ENCODE measurements around the gene CIAO3.

- TF ChIP-seq, protein P1, sequence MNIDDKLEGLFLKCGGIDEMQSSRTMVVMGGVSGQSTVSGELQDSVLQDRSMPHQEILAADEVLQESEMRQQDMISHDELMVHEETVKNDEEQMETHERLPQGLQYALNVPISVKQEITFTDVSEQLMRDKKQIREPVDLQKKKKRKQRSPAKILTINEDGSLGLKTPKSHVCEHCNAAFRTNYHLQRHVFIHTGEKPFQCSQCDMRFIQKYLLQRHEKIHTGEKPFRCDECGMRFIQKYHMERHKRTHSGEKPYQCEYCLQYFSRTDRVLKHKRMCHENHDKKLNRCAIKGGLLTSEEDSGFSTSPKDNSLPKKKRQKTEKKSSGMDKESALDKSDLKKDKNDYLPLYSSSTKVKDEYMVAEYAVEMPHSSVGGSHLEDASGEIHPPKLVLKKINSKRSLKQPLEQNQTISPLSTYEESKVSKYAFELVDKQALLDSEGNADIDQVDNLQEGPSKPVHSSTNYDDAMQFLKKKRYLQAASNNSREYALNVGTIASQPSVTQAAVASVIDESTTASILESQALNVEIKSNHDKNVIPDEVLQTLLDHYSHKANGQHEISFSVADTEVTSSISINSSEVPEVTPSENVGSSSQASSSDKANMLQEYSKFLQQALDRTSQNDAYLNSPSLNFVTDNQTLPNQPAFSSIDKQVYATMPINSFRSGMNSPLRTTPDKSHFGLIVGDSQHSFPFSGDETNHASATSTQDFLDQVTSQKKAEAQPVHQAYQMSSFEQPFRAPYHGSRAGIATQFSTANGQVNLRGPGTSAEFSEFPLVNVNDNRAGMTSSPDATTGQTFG (tag by site-specific recombination; IDR thresholded peaks at IDR 0.05; ENCODE audit: borderline replicate concordance), result no peak
- TF ChIP-seq ZNF501 (tag by site-specific recombination; IDR thresholded peaks at IDR 0.05), result no peak
- no peak for TF ChIP-seq ZNF747 (tag by site-specific recombination; IDR thresholded peaks at IDR 0.05)
- no peak for TF ChIP-seq ZBTB6 (tag by site-specific recombination; IDR thresholded peaks at IDR 0.05)
- TF ChIP-seq, protein P2, sequence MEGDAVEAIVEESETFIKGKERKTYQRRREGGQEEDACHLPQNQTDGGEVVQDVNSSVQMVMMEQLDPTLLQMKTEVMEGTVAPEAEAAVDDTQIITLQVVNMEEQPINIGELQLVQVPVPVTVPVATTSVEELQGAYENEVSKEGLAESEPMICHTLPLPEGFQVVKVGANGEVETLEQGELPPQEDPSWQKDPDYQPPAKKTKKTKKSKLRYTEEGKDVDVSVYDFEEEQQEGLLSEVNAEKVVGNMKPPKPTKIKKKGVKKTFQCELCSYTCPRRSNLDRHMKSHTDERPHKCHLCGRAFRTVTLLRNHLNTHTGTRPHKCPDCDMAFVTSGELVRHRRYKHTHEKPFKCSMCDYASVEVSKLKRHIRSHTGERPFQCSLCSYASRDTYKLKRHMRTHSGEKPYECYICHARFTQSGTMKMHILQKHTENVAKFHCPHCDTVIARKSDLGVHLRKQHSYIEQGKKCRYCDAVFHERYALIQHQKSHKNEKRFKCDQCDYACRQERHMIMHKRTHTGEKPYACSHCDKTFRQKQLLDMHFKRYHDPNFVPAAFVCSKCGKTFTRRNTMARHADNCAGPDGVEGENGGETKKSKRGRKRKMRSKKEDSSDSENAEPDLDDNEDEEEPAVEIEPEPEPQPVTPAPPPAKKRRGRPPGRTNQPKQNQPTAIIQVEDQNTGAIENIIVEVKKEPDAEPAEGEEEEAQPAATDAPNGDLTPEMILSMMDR (tag by site-specific recombination; IDR thresholded peaks at IDR 0.05), result no peak
- TF ChIP-seq MYNN (tag by site-specific recombination; IDR thresholded peaks at IDR 0.05; ENCODE audit: borderline replicate concordance), result no peak
These were observed 31.8 kb downstream of the CIAO3 start for GRCh38 chr16:708959-709358.
